Measurements from ENCODE around the gene DHFR.

- no peak for TF ChIP-seq CTCF (IDR thresholded peaks at IDR 0.05; ENCODE audit: low read depth, low read length, poor library complexity, severe bottlenecking)
- TF ChIP-seq EZH2phosphoT487 (IDR thresholded peaks at IDR 0.05; ENCODE audit: borderline replicate concordance, low read length), result no peak
Measured at GRCh38 chr5:80704221-80704620, 49.4 kb upstream of the DHFR start.

Data from DOHH2 (cell line).